OCI-LY7 (cell line): ENCODE data around the gene SPDL1.

Source experiments
- EZH2phosphoT487 ChIP-seq: fragments of 200-600 bp; sonication (generic); IDR thresholded peaks from 2 replicates; pipeline ENCODE4 v1.6.1; 2018; ENCODE audit warnings: low read depth, borderline replicate concordance, mild to moderate bottlenecking, mixed run types, antibody characterized with exemption, low read length, moderate library complexity, mixed read lengths
- TF ChIP-seq, protein P1 (sequence below): fragments of 200-600 bp; sonication (generic); conservative IDR thresholded peaks from 2 replicates; pipeline ENCODE4 v1.5.1; 2014; ENCODE audit warnings: mild to moderate bottlenecking, antibody characterized with exemption, low read length, moderate library complexity, mixed read lengths

DNA sequence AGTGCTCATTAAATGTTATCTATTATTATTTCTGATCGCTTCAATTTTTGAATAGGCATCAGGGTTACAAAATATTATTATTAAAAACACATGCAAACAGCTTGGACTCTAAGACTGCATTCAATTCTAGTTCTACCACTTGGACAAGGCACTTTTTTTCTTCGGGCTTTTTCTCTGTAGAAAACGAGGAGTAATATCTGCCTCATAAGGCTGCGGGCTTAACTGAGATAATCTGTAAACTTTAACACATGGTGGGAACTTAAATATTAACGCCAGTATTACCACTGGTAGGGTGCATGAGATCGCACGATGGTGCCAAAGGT lies 511 bp upstream of the SPDL1 start:
- no peak for TF ChIP-seq EZH2phosphoT487
- TF ChIP-seq, protein P1, sequence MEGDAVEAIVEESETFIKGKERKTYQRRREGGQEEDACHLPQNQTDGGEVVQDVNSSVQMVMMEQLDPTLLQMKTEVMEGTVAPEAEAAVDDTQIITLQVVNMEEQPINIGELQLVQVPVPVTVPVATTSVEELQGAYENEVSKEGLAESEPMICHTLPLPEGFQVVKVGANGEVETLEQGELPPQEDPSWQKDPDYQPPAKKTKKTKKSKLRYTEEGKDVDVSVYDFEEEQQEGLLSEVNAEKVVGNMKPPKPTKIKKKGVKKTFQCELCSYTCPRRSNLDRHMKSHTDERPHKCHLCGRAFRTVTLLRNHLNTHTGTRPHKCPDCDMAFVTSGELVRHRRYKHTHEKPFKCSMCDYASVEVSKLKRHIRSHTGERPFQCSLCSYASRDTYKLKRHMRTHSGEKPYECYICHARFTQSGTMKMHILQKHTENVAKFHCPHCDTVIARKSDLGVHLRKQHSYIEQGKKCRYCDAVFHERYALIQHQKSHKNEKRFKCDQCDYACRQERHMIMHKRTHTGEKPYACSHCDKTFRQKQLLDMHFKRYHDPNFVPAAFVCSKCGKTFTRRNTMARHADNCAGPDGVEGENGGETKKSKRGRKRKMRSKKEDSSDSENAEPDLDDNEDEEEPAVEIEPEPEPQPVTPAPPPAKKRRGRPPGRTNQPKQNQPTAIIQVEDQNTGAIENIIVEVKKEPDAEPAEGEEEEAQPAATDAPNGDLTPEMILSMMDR, result no peak
